ENCODE results near the gene BTRC.
"Not testable (repeated sequence)": the region's sequence is repeated elsewhere in the genome, so short reads cannot be mapped to it uniquely, and the experiment has no call there.

The BTRC gene

GRCh38 chr10:101385866-101386658 lies 32.1 kb downstream of the BTRC start:
- in situ Hi-C loops (cut with HindIII; ENCODE audit: low sequenced_read_pairs): no loop called here

GRCh38 chr10:101386659-101387259 lies 32.8 kb downstream of the BTRC start:
- in situ Hi-C loops (cut with HindIII; ENCODE audit: low sequenced_read_pairs): no loop called here

- in situ Hi-C loops (cut with HindIII; ENCODE audit: low sequenced_read_pairs): no loop called here
Observed at GRCh38 chr10:101388676-101389276, 34.8 kb downstream of the BTRC start.

- in situ Hi-C loops (cut with HindIII; ENCODE audit: low sequenced_read_pairs): not testable (repeated sequence)
Observed at GRCh38 chr10:101389532-101389931, 35.6 kb downstream of the BTRC start.

- in situ Hi-C loops (cut with HindIII; ENCODE audit: low sequenced_read_pairs): no loop called here
Observed at GRCh38 chr10:101389986-101390531, 36.1 kb downstream of the BTRC start.

- in situ Hi-C loops (cut with HindIII; ENCODE audit: low sequenced_read_pairs): no loop called here
Observed at GRCh38 chr10:101393378-101393777, 39.4 kb downstream of the BTRC start.

- in situ Hi-C loops (cut with HindIII; ENCODE audit: low sequenced_read_pairs): no loop called here
Observed at GRCh38 chr10:101394524-101395133, 40.7 kb downstream of the BTRC start.

- in situ Hi-C loops (cut with HindIII; ENCODE audit: low sequenced_read_pairs): no loop called here
Observed at GRCh38 chr10:101397140-101397539, 43.2 kb downstream of the BTRC start.

- in situ Hi-C loops (cut with HindIII; ENCODE audit: low sequenced_read_pairs): no loop called here
Observed at GRCh38 chr10:101400585-101400984, 46.6 kb downstream of the BTRC start.

GRCh38 chr10:101402711-101403110 lies 48.7 kb downstream of the BTRC start:
- in situ Hi-C loops (cut with HindIII; ENCODE audit: low sequenced_read_pairs): no loop called here

GRCh38 chr10:101403161-101403560 lies 49.2 kb downstream of the BTRC start:
- in situ Hi-C loops (cut with HindIII; ENCODE audit: low sequenced_read_pairs): no loop called here

- in situ Hi-C loops (cut with HindIII; ENCODE audit: low sequenced_read_pairs): no loop called here
Observed at GRCh38 chr10:101405001-101405400, 51.0 kb downstream of the BTRC start.

- in situ Hi-C loops (cut with HindIII; ENCODE audit: low sequenced_read_pairs): no loop called here
Observed at GRCh38 chr10:101411598-101411997, 57.6 kb downstream of the BTRC start.

GRCh38 chr10:101414034-101414433 lies 60.1 kb downstream of the BTRC start:
- in situ Hi-C loops (cut with HindIII; ENCODE audit: low sequenced_read_pairs): no loop called here

GRCh38 chr10:101415884-101416283 lies 61.9 kb downstream of the BTRC start:
- in situ Hi-C loops (cut with HindIII; ENCODE audit: low sequenced_read_pairs): no loop called here

GRCh38 chr10:101421967-101422366 lies 68.0 kb downstream of the BTRC start:
- in situ Hi-C loops (cut with HindIII; ENCODE audit: low sequenced_read_pairs): not testable (repeated sequence)

GRCh38 chr10:101425535-101425934 lies 71.6 kb downstream of the BTRC start:
- in situ Hi-C loops (cut with HindIII; ENCODE audit: low sequenced_read_pairs): no loop called here

- in situ Hi-C loops (cut with HindIII; ENCODE audit: low sequenced_read_pairs): no loop called here
Observed at GRCh38 chr10:101428036-101428435, 74.1 kb downstream of the BTRC start.

GRCh38 chr10:101429423-101429822 lies 75.5 kb downstream of the BTRC start:
- in situ Hi-C loops (cut with HindIII; ENCODE audit: low sequenced_read_pairs): no loop called here

GRCh38 chr10:101436302-101436701 lies 82.3 kb downstream of the BTRC start:
- in situ Hi-C loops (cut with HindIII; ENCODE audit: low sequenced_read_pairs): no loop called here

- in situ Hi-C loops (cut with HindIII; ENCODE audit: low sequenced_read_pairs): no loop called here
Observed at GRCh38 chr10:101438881-101439391, 85.0 kb downstream of the BTRC start.

Measured in DLD1 (cell line).